HG03196 (cell line): ENCODE results near the gene PCNX2.

Source experiments
- ATAC-seq: cut with Tn5 transposase; IDR thresholded peaks from one replicate; pipeline ENCODE4 v1.9.1; 2021; ENCODE audit not compliant: unreplicated experiment

The PCNX2 gene

DNA sequence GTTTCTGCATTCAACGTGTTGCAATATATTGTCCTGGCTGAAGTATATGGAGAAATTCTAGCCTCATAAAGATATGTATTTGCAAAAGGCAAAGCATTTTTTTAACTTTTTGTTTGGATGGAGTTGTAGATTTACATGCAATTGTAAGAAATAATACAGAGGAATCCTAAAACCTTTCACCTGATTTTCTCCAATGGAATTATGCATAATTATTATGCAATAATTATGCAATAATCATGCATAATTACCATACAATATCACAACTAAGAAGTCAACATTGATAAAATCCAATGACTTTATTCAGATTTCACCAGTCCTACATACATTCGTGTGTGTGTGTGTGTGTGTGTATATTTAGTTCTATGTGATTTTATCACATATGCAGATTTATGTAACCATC is 24.5 kb upstream of the PCNX2 start:
- ATAC-seq = no peak

DNA sequence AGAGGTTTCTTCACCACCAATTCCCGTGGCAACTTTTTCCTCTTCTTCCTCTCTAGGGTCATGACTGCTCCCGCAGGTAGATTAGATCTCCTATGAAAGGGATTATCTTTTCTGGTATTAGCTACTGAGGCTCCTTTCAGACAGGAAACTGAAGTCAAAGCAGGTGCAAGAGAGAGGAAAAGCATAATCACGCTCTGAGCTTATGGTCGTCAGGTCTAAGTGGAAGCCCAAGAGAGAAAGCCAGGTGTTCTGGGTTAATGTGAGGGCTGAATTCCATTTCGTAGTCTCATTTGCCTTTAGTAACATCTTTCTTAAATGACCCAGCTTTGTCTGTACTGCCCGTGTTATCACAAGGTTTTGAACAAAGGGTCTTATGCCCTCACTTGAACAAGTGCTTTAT is 23.7 kb upstream of the PCNX2 start:
- ATAC-seq = no peak

DNA sequence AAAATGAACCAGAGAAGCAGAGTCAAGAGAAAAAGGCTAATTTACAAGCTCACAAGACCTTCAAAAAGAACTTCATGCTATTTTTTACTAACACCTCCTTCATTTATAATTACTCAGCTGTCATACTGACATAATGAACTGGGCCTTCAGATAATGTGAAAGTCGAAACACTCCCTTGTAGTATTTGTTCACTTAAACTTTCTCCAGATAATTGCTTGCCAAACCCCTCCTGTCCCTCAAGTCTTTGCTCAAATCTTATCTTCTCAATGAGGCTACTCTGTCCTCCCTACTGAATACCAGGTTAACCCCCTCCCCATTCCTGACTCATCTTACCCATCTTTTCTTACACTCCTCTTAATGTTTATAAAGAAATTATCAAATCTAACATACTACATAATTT is 20.9 kb upstream of the PCNX2 start:
- no peak for ATAC-seq

DNA sequence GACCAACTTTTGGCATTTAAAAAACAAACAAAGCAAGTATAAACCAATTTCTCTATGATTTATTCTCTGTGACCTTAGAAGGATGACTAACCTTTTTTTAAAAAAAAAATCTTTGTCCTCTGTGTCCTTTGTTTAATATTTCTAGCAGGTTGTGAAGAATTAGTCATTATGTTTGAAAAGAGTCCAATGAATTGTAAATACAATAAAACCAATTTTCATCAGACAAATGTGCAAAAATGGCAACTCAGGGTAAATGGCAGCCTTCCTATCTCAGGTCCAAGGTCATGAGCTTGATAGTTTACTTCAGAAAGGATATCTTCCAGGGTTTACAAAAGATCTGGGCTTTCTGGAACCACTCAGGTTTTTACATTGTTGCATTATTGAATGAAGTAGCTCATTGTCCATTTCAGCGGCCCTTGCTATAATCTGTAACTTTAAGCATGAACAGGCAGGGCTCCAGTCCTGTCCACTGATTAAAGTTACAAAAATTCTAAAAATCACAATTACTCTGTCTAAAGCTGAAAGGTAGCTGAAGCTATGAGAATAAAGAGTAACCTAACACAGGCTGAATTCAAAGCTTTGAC is 20.3 kb upstream of the PCNX2 start:
- no peak for ATAC-seq

DNA sequence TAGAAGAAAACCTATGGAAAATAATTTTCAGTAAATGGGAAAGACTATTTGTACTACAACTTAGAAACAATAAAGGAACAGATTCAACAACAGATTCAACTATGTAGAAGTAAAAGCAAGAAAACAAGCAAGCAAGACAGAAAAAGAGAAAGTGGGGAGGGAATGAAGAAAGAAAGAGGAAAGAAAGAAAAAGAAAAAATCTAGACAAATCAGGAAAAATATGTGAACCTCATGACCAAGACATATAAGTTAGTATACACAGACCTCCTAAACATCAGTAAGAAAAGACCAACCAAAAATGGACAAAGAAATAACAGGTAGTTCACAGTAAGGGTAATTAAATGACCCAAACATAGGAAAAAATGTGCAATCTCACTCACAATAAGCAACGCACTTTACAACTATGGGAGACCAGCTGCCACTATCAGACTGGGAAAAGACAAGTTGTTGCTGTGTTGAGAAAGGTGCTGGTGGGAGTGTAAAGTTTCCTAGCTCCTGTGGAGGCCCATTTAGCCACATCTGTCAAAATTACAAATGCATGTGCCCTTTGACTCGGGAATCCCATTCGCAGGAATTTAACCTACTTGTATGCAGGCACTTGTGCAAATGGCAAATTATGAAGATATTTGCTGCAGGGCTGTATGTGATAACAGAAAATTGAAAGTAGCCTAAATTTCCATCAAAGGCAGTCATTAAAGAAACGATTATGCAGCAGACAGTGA is 18.1 kb upstream of the PCNX2 start:
- no peak for ATAC-seq

DNA sequence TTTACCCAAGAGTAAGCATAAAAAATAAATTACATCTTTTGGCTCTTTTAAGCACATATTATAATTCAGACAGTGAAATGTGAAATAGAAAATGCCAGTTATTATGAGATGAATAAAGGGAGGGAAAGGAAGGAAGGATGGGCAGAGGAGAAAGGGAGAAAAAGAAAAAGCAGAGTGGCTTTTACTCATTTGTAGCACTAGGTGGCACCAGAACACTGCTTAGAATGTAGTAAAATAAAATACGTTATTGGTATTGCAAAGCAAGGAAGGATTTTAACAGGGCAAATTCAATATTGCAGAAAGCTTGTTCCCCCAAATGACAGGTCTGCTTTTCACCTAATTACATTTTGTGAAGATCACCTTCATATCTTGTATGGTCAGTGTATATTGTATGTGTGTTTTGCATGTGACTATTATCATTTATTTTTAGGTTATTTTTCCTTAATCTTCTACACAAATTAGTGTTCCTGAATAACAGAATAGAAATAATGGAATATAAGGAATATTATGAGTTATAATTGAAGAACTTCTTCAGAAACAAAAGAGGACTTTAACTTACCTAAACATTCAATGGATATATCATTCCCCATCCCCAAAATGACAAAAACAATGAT is 9.1 kb upstream of the PCNX2 start:
- ATAC-seq = no peak

- no peak for ATAC-seq
Measured at GRCh38 chr1:233300326-233300725, 4.8 kb upstream of the PCNX2 start.

- no peak for ATAC-seq
Measured at GRCh38 chr1:233299450-233299849, 3.9 kb upstream of the PCNX2 start.

DNA sequence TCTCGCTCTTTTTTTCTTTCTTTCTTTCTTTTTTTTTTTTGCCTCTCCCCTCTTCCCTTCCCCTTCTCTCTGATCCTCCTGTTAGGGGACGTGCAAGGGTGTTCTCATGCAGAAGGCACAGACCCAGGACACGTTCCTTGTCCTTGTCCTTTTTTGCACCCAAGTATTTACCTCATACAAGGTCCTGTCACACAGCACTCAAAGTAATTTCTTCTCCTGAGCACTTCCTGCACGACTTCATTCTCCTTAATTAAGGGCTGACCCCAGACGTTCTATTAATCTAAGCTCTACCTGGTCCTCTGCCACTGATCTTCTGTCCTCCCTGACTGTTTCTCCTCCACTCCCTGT is 424 bp upstream of the PCNX2 start:
- no peak for ATAC-seq

DNA sequence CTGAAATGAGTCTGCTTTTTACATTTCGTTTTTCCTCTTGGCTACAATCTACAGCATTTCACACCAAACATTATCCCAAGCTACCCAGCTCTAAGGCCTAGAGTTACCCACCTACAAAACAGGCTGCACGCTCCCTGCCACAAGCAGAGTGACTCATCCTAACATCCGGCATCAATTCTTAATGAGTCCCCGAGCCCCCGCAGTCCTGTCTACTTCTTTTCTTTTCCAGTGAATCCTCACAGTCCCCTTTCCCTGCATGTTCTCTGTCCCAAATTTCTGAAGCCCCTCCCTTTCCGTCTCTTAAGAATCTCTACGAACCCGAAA is 650 bp downstream of the PCNX2 start:
- ATAC-seq = no peak

GRCh38 chr1:233293556-233294446 is 1.7 kb downstream of the PCNX2 start:
- no peak for ATAC-seq

DNA sequence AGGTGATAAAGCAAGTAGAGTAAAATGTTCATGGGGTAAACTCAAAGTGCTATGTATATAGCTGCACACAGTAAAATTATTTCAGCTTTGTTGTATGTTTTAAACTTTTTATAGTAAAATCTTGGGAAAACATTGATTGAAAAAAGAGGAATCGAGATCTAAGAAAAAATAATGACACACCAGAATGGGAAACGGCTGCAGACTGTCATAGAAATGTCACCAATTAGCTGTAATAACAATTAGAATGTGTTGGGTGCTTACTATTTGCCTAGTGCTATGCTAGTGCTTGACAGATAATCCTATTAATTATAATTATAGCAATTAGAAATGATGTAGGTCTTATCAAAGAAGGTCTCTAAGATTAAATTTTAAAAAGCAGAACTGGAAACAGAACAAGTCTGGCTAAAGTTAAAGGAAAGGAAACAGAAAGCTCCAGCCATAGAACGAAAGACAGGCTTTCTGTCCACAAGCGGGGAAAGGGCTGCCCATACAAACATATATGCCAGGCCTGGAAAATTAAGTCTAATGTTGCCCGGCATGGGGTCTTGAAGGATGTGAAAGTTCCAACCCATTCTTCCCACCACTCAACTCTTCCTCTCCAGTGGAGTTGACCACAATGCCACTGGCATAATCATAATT is 5.0 kb downstream of the PCNX2 start:
- ATAC-seq = no peak

DNA sequence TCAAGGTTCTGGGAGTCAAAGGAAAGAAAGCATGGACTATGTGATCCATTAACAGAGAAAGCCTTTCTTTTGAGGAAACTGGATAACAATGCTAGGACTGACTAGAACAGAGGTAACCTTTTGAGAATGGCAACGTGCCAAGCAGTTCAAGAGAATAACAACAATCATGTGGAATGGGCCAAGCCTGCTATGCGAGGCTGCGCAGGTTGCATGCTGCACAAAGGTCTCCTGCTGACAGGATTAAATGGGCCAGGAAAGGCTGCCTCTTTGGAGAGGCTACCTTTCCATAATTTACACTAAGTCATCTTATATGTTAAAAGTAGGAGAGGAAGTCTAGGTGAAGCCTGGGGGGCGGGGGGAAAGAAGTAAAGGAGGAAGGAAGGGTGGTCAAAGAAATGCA is 5.8 kb downstream of the PCNX2 start:
- ATAC-seq = no peak

GRCh38 chr1:233282582-233282886 is 13.0 kb downstream of the PCNX2 start:
- no peak for ATAC-seq

- peak; percentile 84 for ATAC-seq
Measured at GRCh38 chr1:233281711-233282581, 13.6 kb downstream of the PCNX2 start.

- ATAC-seq = no peak
Measured at GRCh38 chr1:233279971-233280370, 15.6 kb downstream of the PCNX2 start.

DNA sequence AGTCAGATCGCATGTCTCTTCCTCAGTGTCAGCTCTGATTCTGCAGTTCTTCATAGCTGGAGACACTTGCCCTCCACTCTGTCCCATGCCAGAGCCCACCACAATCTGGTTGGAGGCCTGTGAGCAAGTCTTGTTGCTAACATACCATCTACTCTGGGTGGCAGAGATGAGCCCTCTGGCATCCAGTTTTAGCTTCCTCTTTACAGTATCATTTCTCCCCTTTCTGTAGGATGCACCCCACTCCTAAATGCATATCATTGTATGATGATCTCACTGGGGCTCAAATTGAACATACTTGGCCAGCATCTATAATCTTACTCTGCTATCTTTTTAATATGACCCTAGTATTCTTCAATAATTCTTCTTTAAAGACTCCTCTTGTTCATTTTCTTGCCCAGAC is 16.9 kb downstream of the PCNX2 start:
- ATAC-seq = no peak

DNA sequence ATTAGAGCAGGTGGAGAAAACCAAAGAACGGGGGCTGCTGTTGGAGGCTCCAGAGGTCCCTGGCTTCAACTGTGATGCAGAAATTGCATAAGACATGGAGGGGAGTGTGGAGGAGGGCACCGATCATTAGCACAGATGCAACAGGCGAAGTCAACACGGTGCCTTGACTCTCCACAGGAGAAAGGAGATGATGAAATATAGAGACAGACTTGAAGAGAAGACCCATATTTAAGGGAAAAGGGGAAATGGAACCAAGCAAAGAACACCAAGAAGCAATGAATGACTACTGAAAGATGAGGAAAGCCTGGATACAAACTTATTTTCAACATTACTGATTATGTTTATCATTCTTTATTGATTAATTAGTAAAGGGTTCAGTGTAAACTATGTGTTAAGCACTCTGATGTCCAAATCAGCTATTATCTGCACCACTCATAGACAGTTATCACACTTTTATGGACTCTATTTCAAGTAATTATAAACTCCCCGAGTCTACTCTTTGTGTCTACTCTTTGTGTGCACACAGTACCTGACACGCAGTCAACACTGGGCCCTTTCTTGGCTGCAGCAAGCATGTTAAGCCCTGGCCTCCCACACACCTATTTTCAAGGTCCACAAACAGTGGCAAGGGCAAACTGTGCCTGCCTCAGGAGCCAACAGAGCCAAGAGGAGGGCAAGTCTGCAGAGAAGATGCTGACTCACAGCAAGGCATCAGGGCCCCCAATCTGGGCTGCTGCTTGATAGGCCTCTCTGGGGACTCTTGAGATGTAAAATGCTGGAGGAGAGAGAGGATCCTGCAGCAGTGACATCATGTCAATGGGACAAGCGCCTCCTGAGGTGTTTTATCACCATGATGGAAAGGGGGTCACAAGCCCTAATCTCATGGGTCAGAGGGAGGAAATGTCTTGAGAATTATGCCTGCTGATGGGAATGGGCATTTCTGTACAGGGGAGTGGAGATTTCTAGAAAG is 17.6 kb downstream of the PCNX2 start:
- no peak for ATAC-seq

DNA sequence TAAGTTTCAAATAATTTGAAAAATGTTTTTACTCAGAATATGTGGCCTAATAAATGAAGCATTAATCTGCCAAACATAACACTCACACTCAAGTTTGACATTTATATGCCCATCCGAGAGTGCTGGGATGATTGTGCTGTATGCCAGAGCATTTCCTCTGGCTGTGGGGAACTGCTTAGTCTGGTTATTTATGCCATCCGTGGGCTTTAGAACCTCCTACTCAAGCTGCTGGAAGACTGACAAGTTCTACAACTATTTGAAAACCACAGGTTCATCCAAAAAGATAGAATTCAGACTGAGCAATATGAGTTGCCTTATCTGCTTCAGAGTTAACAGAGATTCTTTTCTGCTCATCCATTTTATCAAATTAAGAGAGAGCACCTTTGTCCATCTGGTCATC is 25.9 kb downstream of the PCNX2 start:
- no peak for ATAC-seq
